Mesothelial cell of epicardium (in vitro differentiated cells): ENCODE results near the gene CYP3A7. TPM values are rescaled to one million over a fixed set of nuclear protein-coding genes. Genes with fewer than 3 reads are reported as not detected.

Experiments used
- DNase-seq, 2 experiments: peaks; one replicate each; pipeline ENCODE4 v3.0.0; 2021; ENCODE audit warnings: low spot score in 2 of 2; ENCODE audit not compliant: unreplicated experiment in 2 of 2
- H3K27ac Mint-ChIP-seq: 2 replicates; pipeline ENCODE4 v1.8.0; 2021; ENCODE audit warnings: mixed read lengths
- H3K27me3 Mint-ChIP-seq: 2 replicates; pipeline ENCODE4 v1.8.0; 2021; ENCODE audit warnings: low read depth, mixed read lengths
- H3K36me3 Mint-ChIP-seq: 2 replicates; pipeline ENCODE4 v1.8.0; 2021; ENCODE audit warnings: mixed read lengths
- H3K4me1 Mint-ChIP-seq: 2 replicates; pipeline ENCODE4 v1.8.0; 2021; ENCODE audit warnings: mixed read lengths
- H3K4me3 Mint-ChIP-seq: 2 replicates; pipeline ENCODE4 v1.8.0; 2021; ENCODE audit warnings: mild to moderate bottlenecking, moderate library complexity, mixed read lengths
- H3K9me3 Mint-ChIP-seq: 2 replicates; pipeline ENCODE4 v1.8.0; 2021; ENCODE audit warnings: mixed read lengths
- total RNA-seq: library from RNA; stranded (reverse); gene quantifications from 3 replicates; pipeline ENCODE4 v1.2.1, GENCODE V29; 2021
- TF ChIP-seq, protein P1 (sequence below): fragments of 200-600 bp; sonication (generic); IDR thresholded peaks from one replicate; pipeline ENCODE4 v1.5.0; 2021; ENCODE audit warnings: antibody characterized with exemption; ENCODE audit not compliant: unreplicated experiment

The CYP3A7 gene
- total RNA-seq, 1 donor from 2014 or later: not detected

DNA sequence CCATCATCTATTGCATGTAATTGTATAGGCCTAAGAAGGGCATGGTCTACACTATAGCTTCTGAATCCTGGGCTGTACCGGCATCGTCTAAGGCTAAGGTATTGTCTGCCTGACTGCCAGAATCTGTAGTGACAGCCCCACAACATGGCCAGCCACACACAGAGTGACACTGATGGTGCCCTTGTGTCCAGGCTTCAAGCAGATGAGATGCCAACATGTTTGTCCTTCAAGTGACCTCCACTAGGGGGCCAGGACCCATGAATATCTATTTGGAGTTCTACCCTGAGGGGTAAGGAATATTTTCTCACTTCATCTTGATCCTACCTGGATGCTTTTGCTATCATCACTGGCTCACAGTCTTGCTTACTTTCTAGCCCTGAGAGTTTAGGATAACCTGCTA lies 1.5 kb downstream of the CYP3A7 start:
- DNase-seq: no peak
- Mint-ChIP-seq H3K27me3 (no peaks in the 10 kb centered on the region), H3K27ac (no peak overlapping the region), H3K4me3 (no peak overlapping the region), H3K36me3 (no peaks in the 10 kb centered on the region), H3K9me3 (peaks cover 4% of the 10 kb centered on the region), H3K4me1 (peaks cover 29% of the 10 kb centered on the region)
- TF ChIP-seq, protein P1, sequence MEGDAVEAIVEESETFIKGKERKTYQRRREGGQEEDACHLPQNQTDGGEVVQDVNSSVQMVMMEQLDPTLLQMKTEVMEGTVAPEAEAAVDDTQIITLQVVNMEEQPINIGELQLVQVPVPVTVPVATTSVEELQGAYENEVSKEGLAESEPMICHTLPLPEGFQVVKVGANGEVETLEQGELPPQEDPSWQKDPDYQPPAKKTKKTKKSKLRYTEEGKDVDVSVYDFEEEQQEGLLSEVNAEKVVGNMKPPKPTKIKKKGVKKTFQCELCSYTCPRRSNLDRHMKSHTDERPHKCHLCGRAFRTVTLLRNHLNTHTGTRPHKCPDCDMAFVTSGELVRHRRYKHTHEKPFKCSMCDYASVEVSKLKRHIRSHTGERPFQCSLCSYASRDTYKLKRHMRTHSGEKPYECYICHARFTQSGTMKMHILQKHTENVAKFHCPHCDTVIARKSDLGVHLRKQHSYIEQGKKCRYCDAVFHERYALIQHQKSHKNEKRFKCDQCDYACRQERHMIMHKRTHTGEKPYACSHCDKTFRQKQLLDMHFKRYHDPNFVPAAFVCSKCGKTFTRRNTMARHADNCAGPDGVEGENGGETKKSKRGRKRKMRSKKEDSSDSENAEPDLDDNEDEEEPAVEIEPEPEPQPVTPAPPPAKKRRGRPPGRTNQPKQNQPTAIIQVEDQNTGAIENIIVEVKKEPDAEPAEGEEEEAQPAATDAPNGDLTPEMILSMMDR: peak; percentile 48

DNA sequence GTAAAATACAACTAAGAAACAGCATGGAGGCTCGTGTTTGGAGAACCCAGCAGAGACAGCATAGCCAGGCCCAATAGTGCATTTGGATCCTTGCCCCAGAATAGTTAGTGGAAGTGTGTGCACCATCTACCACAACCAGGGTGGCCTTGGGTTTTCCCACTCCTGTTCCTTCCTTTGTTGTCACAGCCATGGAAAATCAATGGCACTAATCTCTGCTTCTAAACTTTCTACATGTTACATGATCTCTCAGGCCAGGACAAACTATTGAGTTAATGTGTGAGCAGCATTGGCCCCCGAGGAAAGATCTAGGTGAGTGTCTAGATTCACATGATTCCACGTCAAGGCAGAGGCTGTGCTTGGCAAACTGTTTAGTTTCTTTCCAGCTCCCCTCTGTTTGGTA lies 2.0 kb downstream of the CYP3A7 start:
- Mint-ChIP-seq H3K27ac (no peak overlapping the region), H3K9me3 (peaks cover 4% of the 10 kb centered on the region), H3K27me3 (no peaks in the 10 kb centered on the region), H3K36me3 (no peaks in the 10 kb centered on the region), H3K4me1 (peaks cover 26% of the 10 kb centered on the region), H3K4me3 (no peak overlapping the region)
- TF ChIP-seq, protein P1: no peak
- DNase-seq: no peak

DNA sequence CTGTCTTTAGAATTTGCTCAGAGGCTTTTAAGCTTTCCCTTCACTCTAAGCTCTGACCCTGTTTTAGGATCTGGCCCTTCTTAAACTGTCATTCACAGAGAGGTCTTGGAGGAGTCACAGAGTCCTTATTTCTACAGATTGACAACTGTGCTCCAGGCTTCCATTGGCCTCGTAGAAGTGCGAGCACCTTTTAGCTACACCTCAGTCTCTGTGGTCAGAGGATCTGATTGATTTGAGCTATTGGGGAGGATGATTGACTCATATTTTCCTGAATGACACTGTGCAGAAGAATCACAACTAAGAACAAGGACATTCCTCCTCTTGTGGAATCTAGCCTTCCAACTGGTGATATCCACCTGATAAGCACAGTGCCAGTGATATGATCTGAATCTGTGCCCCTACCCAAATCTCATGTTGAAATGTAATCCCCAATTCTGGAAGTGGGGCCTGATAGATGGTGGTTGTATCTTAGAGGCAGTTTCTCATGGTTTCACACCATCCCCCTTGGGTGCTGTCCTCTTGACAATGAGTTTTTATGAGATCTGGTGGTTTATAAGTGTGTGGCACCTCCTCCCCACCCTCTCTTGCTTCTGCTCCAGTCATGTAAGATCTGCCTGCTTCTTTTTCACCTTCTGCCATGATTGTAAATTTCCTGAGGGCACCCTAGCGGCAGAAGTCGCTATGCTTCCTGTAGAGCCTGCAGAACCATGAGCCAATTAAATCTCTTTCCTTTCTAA lies 3.2 kb downstream of the CYP3A7 start:
- H3K27me3 Mint-ChIP-seq: no peaks in the 10 kb centered on the region
- H3K27ac Mint-ChIP-seq: no peak overlapping the region
- peaks cover 16% of the 10 kb centered on the region for H3K4me1 Mint-ChIP-seq
- no peak for DNase-seq
- no peaks in the 10 kb centered on the region for H3K36me3 Mint-ChIP-seq
- H3K4me3 Mint-ChIP-seq: no peak overlapping the region
- H3K9me3 Mint-ChIP-seq: peaks cover 4% of the 10 kb centered on the region
- TF ChIP-seq, protein P1: no peak

DNA sequence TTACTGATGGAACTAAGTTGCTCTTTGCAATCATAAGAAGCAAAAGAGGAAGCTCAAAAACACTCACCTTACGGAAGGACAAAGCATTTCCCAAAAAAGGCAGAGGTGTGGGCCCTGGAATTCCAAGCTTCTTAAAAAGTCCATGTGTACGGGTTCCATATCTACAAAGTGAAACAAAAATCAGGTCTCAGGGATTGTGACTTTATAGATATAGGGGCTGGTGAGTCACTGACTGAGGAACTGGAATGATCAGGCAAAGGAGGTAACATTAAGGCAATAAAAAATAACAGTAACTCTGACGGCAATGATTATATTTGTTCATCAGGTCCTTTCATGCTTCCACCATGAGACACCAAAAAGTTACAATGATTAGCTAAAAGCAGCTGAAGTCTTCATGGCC lies 4.0 kb downstream of the CYP3A7 start:
- TF ChIP-seq, protein P1: no peak
- Mint-ChIP-seq H3K9me3 (peaks cover 4% of the 10 kb centered on the region), H3K36me3 (no peaks in the 10 kb centered on the region), H3K4me1 (peaks cover 12% of the 10 kb centered on the region), H3K27ac (no peak overlapping the region), H3K4me3 (no peak overlapping the region), H3K27me3 (no peaks in the 10 kb centered on the region)
- no peak for DNase-seq

DNA sequence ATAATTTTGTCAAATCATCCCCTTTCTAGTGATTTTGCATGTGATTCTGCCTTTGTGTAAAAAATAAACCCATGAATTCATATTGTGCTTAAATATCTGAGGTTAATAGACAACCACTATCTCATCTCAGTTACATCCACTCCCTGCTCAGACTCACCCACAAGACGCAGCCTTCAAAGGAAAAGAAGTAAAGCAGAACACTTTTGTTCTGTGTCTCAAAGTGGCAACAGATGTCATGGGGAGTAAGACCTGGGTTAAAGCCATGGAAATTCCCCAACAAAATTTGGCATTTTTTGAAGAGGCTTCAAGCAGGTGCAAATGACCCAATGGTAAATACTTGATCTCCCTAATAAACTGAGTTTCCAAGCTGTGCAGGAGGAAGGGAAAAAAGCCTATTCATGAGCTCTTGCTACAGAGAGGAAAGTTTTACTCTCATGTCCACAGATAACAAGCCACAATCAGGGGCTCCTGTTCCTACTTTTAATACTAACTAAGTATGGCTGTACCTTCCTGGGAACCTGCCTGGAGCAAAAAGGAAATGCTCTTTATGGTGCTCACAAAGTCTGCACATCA lies 4.7 kb downstream of the CYP3A7 start:
- Mint-ChIP-seq H3K27me3 (no peaks in the 10 kb centered on the region), H3K9me3 (peaks cover 4% of the 10 kb centered on the region), H3K4me3 (no peak overlapping the region), H3K36me3 (no peaks in the 10 kb centered on the region), H3K4me1 (peaks cover 9% of the 10 kb centered on the region), H3K27ac (no peak overlapping the region)
- TF ChIP-seq, protein P1: no peak
- no peak for DNase-seq
